Measurements from ENCODE around the gene PAM. TPM values are rescaled to one million over a fixed set of nuclear protein-coding genes. Genes with fewer than 3 reads are reported as not detected.

Gene PAM
- polyA plus RNA-seq, 1 donor (not counting 4 experiments of a cell fraction or from before 2014, with no cell fraction given), result 149 TPM

DNA sequence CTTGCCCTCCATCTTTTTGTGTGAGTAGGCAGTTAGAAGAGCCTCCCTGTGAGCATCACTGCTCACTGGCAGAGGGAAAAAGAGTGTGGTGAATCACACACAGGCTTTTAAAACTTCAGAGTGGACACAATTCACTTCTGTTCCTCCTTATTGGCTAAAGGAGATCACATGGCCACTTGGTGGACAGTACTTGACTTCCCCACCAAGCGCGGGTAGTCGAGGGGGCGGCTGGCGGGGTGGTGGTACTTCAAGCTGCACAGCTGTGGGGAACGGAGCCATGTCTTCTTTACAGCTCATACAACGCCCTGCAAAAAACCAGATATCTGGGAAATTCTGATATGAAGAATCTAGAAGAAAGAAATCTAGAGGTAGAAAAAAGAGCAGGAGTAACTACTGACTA lies 95.4 kb downstream of the PAM start:
- Histone ChIP-seq H3K79me2 (ENCODE audit: control insufficient read depth, insufficient read depth, low read length) (no peaks in the 10 kb centered on the region), H3K4me3 (ENCODE audit: control insufficient read depth in 2 of 3, extremely low read depth in 1 of 3, insufficient read depth in 2 of 3, low read depth in 1 of 3, low read length in 3 of 3) (no peak overlapping the region), H2AFZ (ENCODE audit: control insufficient read depth, low read length) (no peak overlapping the region), H3K9me1 (ENCODE audit: control insufficient read depth, extremely low read depth, insufficient read depth, low read length) (no peaks in the 10 kb centered on the region), H3K4me2 (ENCODE audit: control insufficient read depth, extremely low read depth, insufficient read depth, low read depth, low read length) (no peak overlapping the region), H4K20me1 (ENCODE audit: control insufficient read depth, extremely low read depth, insufficient read depth, low read length) (no peaks in the 10 kb centered on the region), H3K4me1 (ENCODE audit: control insufficient read depth, extremely low read depth, insufficient read depth, low read length) (no peaks in the 10 kb centered on the region), H3K9me3 (ENCODE audit: control insufficient read depth, low read depth, low read length) (no peaks in the 10 kb centered on the region), H3K27me3 (ENCODE audit: control insufficient read depth, extremely low read depth, insufficient read depth, low read length) (no peaks in the 10 kb centered on the region), H3K9ac (ENCODE audit: control insufficient read depth, extremely low read depth, insufficient read depth, low read length) (no peak overlapping the region), H3K36me3 (ENCODE audit: control insufficient read depth in 2 of 2, extremely low read depth in 1 of 2, insufficient read depth in 2 of 2, low read length in 2 of 2) (peaks cover 0 to 3% of the 10 kb centered on the region in 2 experiments), H3K27ac (ENCODE audit: control insufficient read depth, insufficient read depth, low read length) (no peak overlapping the region)
- no peak for FAIRE-seq
- dilution Hi-C loops (cut with MboI; ENCODE audit: extremely low pct_ligation_motif_present, low sequenced_read_pairs), result no loop called here
- TF ChIP-seq EZH2 (IDR thresholded peaks at IDR 0.05; ENCODE audit: low read length), result no peak
- TF ChIP-seq, protein P1, sequence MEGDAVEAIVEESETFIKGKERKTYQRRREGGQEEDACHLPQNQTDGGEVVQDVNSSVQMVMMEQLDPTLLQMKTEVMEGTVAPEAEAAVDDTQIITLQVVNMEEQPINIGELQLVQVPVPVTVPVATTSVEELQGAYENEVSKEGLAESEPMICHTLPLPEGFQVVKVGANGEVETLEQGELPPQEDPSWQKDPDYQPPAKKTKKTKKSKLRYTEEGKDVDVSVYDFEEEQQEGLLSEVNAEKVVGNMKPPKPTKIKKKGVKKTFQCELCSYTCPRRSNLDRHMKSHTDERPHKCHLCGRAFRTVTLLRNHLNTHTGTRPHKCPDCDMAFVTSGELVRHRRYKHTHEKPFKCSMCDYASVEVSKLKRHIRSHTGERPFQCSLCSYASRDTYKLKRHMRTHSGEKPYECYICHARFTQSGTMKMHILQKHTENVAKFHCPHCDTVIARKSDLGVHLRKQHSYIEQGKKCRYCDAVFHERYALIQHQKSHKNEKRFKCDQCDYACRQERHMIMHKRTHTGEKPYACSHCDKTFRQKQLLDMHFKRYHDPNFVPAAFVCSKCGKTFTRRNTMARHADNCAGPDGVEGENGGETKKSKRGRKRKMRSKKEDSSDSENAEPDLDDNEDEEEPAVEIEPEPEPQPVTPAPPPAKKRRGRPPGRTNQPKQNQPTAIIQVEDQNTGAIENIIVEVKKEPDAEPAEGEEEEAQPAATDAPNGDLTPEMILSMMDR (optimal IDR thresholded peaks at IDR 0.05 in 1 of 3, IDR thresholded peaks at IDR 0.05 in 1 of 3, conservative IDR thresholded peaks at IDR 0.05 in 1 of 3; ENCODE audit: extremely low read depth in 1 of 3, insufficient read depth in 2 of 3, low read length in 3 of 3), result no peak
- no peak for DNase-seq (ENCODE audit: low read depth, low spot score)

DNA sequence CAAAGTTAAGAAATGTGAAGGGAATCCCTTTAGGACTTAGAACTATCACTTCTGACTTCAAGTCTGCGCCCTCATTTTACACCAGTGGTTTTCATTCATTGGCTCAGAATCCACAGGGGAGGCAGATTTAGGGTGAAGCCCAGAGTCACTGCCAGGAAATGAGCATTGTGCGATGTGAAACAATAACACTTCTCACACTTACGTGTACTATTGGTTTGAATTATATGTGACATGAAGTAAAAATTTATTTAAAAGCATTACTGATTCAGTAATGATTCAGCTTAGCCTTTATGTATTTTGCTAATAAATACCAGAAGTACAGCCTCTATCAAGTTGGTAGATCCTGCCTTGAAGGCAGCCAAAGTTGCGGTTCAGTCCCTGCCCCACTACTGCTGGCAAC lies 98.6 kb downstream of the PAM start:
- H3K36me3 ChIP-seq (ENCODE audit: control insufficient read depth in 2 of 2, extremely low read depth in 1 of 2, insufficient read depth in 2 of 2, low read length in 2 of 2), result no peaks in the 10 kb centered on the region
- H4K20me1 ChIP-seq (ENCODE audit: control insufficient read depth, extremely low read depth, insufficient read depth, low read length), result no peaks in the 10 kb centered on the region
- H3K9ac ChIP-seq (ENCODE audit: control insufficient read depth, extremely low read depth, insufficient read depth, low read length), result no peak overlapping the region
- H3K4me3 ChIP-seq (ENCODE audit: control insufficient read depth in 2 of 3, extremely low read depth in 1 of 3, insufficient read depth in 2 of 3, low read depth in 1 of 3, low read length in 3 of 3), result no peak overlapping the region
- H3K4me1 ChIP-seq (ENCODE audit: control insufficient read depth, extremely low read depth, insufficient read depth, low read length), result peaks cover 18% of the 10 kb centered on the region
- DNase-seq (ENCODE audit: low read depth, low spot score) (no peak), FAIRE-seq (no peak)
- TF ChIP-seq, protein P1 (optimal IDR thresholded peaks at IDR 0.05 in 1 of 3, IDR thresholded peaks at IDR 0.05 in 1 of 3, conservative IDR thresholded peaks at IDR 0.05 in 1 of 3; ENCODE audit: extremely low read depth in 1 of 3, insufficient read depth in 2 of 3, low read length in 3 of 3), result no peak
- TF ChIP-seq EZH2 (IDR thresholded peaks at IDR 0.05; ENCODE audit: low read length), result no peak
- no peak overlapping the region for H3K27ac ChIP-seq (ENCODE audit: control insufficient read depth, insufficient read depth, low read length)
- no peaks in the 10 kb centered on the region for H3K9me3 ChIP-seq (ENCODE audit: control insufficient read depth, low read depth, low read length)
- H3K9me1 ChIP-seq (ENCODE audit: control insufficient read depth, extremely low read depth, insufficient read depth, low read length), result no peaks in the 10 kb centered on the region
- H3K4me2 ChIP-seq (ENCODE audit: control insufficient read depth, extremely low read depth, insufficient read depth, low read depth, low read length), result no peak overlapping the region
- no peak overlapping the region for H2AFZ ChIP-seq (ENCODE audit: control insufficient read depth, low read length)
- no peaks in the 10 kb centered on the region for H3K79me2 ChIP-seq (ENCODE audit: control insufficient read depth, insufficient read depth, low read length)
- H3K27me3 ChIP-seq (ENCODE audit: control insufficient read depth, extremely low read depth, insufficient read depth, low read length), result no peaks in the 10 kb centered on the region
- dilution Hi-C loops (cut with MboI; ENCODE audit: extremely low pct_ligation_motif_present, low sequenced_read_pairs), result no loop called here
